Measurements from ENCODE around the gene ALK. TPM values are rescaled to one million over a fixed set of nuclear protein-coding genes. Genes with fewer than 3 reads are reported as not detected.

ALK gene
- total RNA-seq, 1 experiment from 2014 or later: 14.7 TPM

DNA sequence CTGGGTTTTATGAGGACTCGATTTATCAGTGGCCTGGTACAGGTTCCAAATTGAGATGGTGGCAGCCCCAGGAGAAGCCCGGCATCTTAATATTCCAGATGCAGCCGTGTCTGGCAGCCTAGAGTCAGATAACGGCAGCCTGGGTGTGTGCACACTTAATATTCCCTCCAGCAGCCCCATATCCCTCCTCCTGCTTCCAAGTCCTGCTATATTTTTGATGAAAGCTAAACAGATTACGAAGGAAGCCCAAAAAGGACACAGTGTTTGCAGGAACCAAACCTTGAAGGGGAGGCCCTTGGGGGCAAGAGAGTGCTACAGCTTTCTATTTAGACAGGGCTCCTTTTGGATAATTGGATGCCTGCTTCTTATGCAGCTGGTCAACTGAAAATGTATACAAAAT lies 25.1 kb upstream of the ALK start:
- TF ChIP-seq, protein P1, sequence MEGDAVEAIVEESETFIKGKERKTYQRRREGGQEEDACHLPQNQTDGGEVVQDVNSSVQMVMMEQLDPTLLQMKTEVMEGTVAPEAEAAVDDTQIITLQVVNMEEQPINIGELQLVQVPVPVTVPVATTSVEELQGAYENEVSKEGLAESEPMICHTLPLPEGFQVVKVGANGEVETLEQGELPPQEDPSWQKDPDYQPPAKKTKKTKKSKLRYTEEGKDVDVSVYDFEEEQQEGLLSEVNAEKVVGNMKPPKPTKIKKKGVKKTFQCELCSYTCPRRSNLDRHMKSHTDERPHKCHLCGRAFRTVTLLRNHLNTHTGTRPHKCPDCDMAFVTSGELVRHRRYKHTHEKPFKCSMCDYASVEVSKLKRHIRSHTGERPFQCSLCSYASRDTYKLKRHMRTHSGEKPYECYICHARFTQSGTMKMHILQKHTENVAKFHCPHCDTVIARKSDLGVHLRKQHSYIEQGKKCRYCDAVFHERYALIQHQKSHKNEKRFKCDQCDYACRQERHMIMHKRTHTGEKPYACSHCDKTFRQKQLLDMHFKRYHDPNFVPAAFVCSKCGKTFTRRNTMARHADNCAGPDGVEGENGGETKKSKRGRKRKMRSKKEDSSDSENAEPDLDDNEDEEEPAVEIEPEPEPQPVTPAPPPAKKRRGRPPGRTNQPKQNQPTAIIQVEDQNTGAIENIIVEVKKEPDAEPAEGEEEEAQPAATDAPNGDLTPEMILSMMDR (conservative IDR thresholded peaks at IDR 0.05; ENCODE audit: low read depth, low read length): no peak
- TF ChIP-seq EZH2 (IDR thresholded peaks at IDR 0.05; ENCODE audit: borderline replicate concordance, low read depth, low read length, poor library complexity, severe bottlenecking): no peak
- DNase-seq (ENCODE audit: low spot score): no peak
- H3K27ac ChIP-seq (ENCODE audit: low read depth, low read length, poor library complexity, severe bottlenecking): no peak overlapping the region
- no peak overlapping the region for H3K4me3 ChIP-seq (ENCODE audit: low read depth, low read length, poor library complexity, severe bottlenecking)
- H3K36me3 ChIP-seq (ENCODE audit: insufficient read depth, low read length, poor library complexity, severe bottlenecking): no peaks in the 10 kb centered on the region
- H3K4me1 ChIP-seq (ENCODE audit: insufficient read depth, low read length, poor library complexity, severe bottlenecking): no peaks in the 10 kb centered on the region
- no peaks in the 10 kb centered on the region for H3K9me3 ChIP-seq (ENCODE audit: low read depth, low read length, poor library complexity, severe bottlenecking)
- intact Hi-C loops (cut with micrococcal nuclease; ENCODE audit: unreplicated experiment): no loop called here
- no peaks in the 10 kb centered on the region for H3K27me3 ChIP-seq (replicated peaks; ENCODE audit: insufficient read depth, low read depth, low read length, poor library complexity)
- CTCF ChIA-PET: no interaction called here
- BruUV-seq (replicated peaks): no TSS peak
- POLR2A ChIA-PET (ENCODE audit: low non-redundant PET): no interaction called here

GRCh38 chr2:29942711-29943110 lies 21.3 kb upstream of the ALK start:
- no peak for DNase-seq (ENCODE audit: low spot score)
- POLR2A ChIA-PET (ENCODE audit: low non-redundant PET): no interaction called here
- Histone ChIP-seq H3K27me3 (replicated peaks; ENCODE audit: insufficient read depth, low read depth, low read length, poor library complexity) (no peaks in the 10 kb centered on the region), H3K36me3 (ENCODE audit: insufficient read depth, low read length, poor library complexity, severe bottlenecking) (no peaks in the 10 kb centered on the region), H3K4me3 (ENCODE audit: low read depth, low read length, poor library complexity, severe bottlenecking) (no peak overlapping the region), H3K27ac (ENCODE audit: low read depth, low read length, poor library complexity, severe bottlenecking) (no peak overlapping the region), H3K9me3 (ENCODE audit: low read depth, low read length, poor library complexity, severe bottlenecking) (no peaks in the 10 kb centered on the region), H3K4me1 (ENCODE audit: insufficient read depth, low read length, poor library complexity, severe bottlenecking) (no peaks in the 10 kb centered on the region)
- no peak for TF ChIP-seq EZH2 (IDR thresholded peaks at IDR 0.05; ENCODE audit: borderline replicate concordance, low read depth, low read length, poor library complexity, severe bottlenecking)
- TF ChIP-seq, protein P1 (conservative IDR thresholded peaks at IDR 0.05; ENCODE audit: low read depth, low read length): no peak
- BruUV-seq (replicated peaks): no TSS peak
- intact Hi-C loops (cut with micrococcal nuclease; ENCODE audit: unreplicated experiment): no loop called here
- CTCF ChIA-PET: no interaction called here

GRCh38 chr2:29940706-29941105 lies 19.3 kb upstream of the ALK start:
- no peaks in the 10 kb centered on the region for H3K9me3 ChIP-seq (ENCODE audit: low read depth, low read length, poor library complexity, severe bottlenecking)
- no peaks in the 10 kb centered on the region for H3K36me3 ChIP-seq (ENCODE audit: insufficient read depth, low read length, poor library complexity, severe bottlenecking)
- H3K4me1 ChIP-seq (ENCODE audit: insufficient read depth, low read length, poor library complexity, severe bottlenecking): no peaks in the 10 kb centered on the region
- POLR2A ChIA-PET (ENCODE audit: low non-redundant PET): interaction anchor here (0.7 kb wide), 1 partner anchor 1782 kb away, joined by 6 read pairs; no protein-coding TSS in a partner anchor
- no peak overlapping the region for H3K27ac ChIP-seq (ENCODE audit: low read depth, low read length, poor library complexity, severe bottlenecking)
- CTCF ChIA-PET: no interaction called here
- no peaks in the 10 kb centered on the region for H3K27me3 ChIP-seq (replicated peaks; ENCODE audit: insufficient read depth, low read depth, low read length, poor library complexity)
- DNase-seq (ENCODE audit: low spot score): no peak
- BruUV-seq (replicated peaks): no TSS peak
- TF ChIP-seq, protein P1 (conservative IDR thresholded peaks at IDR 0.05; ENCODE audit: low read depth, low read length): no peak
- TF ChIP-seq EZH2 (IDR thresholded peaks at IDR 0.05; ENCODE audit: borderline replicate concordance, low read depth, low read length, poor library complexity, severe bottlenecking): no peak
- H3K4me3 ChIP-seq (ENCODE audit: low read depth, low read length, poor library complexity, severe bottlenecking): no peak overlapping the region
- intact Hi-C loops (cut with micrococcal nuclease; ENCODE audit: unreplicated experiment): no loop called here

All from A673 (cell line).